Measurements from ENCODE around the gene CES3. TPM values are rescaled to one million over a fixed set of nuclear protein-coding genes. Genes with fewer than 3 reads are reported as not detected.
A peak's percentile ranks its signal among the peaks of the same experiment; 100 is the strongest.
"Not testable (repeated sequence)": the region's sequence is repeated elsewhere in the genome, so short reads cannot be mapped to it uniquely, and the experiment has no call there.

Gene CES3
- total RNA-seq, 1 experiment from 2014 or later, result 0.64 TPM

DNA sequence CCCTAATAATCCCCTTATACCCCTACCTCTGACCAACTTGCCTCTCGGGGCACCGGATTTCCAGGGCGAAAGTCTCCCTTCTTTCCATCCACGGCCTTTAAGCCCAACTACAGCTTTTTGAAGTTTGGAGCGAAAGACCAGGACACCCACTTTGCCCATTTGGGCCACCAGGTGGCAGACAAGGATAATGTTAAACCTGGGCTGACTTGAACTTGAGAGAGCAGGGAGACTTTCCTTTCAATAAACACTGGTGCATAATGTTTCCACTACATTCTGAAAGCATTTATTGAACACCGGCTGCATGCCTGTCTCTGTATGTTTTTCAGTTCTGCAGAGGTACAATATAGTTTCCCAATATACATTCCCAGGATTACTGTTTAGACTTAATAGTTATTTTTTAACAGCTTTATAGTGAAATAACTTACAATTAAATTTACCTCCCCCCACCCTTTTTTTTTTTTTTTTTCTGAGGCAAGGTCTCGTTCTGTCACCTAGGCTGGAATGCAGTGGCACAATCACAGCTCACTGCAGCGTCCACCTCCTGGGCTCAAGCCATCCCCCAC is 6.9 kb upstream of the CES3 start:
- peak; percentile 88 for DNase-seq
- TF ChIP-seq CTCF (IDR thresholded peaks at IDR 0.05; ENCODE audit: unreplicated experiment), result peak; percentile 74
- intact Hi-C loops (cut with micrococcal nuclease; ENCODE audit: unreplicated experiment), result loop anchor here (2.0 kb wide), 1 partner anchor 561 kb away; no protein-coding TSS in a partner anchor
- no TSS peak for BruUV-seq (replicated peaks)
- no peaks in the 10 kb centered on the region for H3K9me3 Mint-ChIP-seq (ENCODE audit: low read depth, unreplicated experiment)
- CTCF ChIA-PET, result interaction anchor here (0.6 to 1.6 kb wide), 16 partner anchors 10 to 1690 kb away, joined by 3 to 9 read pairs (median 4); partner anchors contain the start of genes ELMO3, FBXL8, NOL3 and PLEKHG4
- H3K4me1 Mint-ChIP-seq (ENCODE audit: low read depth, unreplicated experiment), result peaks cover 9% of the 10 kb centered on the region
- peak overlapping the region; percentile 38 for H3K4me3 Mint-ChIP-seq (ENCODE audit: low read depth, unreplicated experiment)
- H3K27me3 Mint-ChIP-seq (ENCODE audit: unreplicated experiment), result peaks cover 27% of the 10 kb centered on the region
- no peaks in the 10 kb centered on the region for H3K36me3 Mint-ChIP-seq (ENCODE audit: insufficient read depth, unreplicated experiment)
- H3K27ac Mint-ChIP-seq (ENCODE audit: unreplicated experiment), result peak overlapping the region; percentile 42

- H3K4me3 Mint-ChIP-seq (ENCODE audit: low read depth, unreplicated experiment); DNase-seq; CTCF ChIA-PET; H3K27ac Mint-ChIP-seq (ENCODE audit: unreplicated experiment); H3K4me1 Mint-ChIP-seq (ENCODE audit: low read depth, unreplicated experiment); BruUV-seq (replicated peaks); H3K9me3 Mint-ChIP-seq (ENCODE audit: low read depth, unreplicated experiment); H3K36me3 Mint-ChIP-seq (ENCODE audit: insufficient read depth, unreplicated experiment): not testable (repeated sequence)
- intact Hi-C loops (cut with micrococcal nuclease; ENCODE audit: unreplicated experiment), result loop anchor here (2.0 kb wide), 1 partner anchor 559 kb away; no protein-coding TSS in a partner anchor
- peaks cover 30% of the 10 kb centered on the region for H3K27me3 Mint-ChIP-seq (ENCODE audit: unreplicated experiment)
These were observed 5.5 kb upstream of the CES3 start for GRCh38 chr16:66955363-66956153.

GRCh38 chr16:66956154-66956457 is 5.0 kb upstream of the CES3 start:
- BruUV-seq (replicated peaks); H3K36me3 Mint-ChIP-seq (ENCODE audit: insufficient read depth, unreplicated experiment); H3K9me3 Mint-ChIP-seq (ENCODE audit: low read depth, unreplicated experiment); H3K4me3 Mint-ChIP-seq (ENCODE audit: low read depth, unreplicated experiment); DNase-seq; intact Hi-C loops (cut with micrococcal nuclease; ENCODE audit: unreplicated experiment); H3K27ac Mint-ChIP-seq (ENCODE audit: unreplicated experiment): not testable (repeated sequence)
- peaks cover 15% of the 10 kb centered on the region for H3K4me1 Mint-ChIP-seq (ENCODE audit: low read depth, unreplicated experiment)
- CTCF ChIA-PET, result interaction anchor here (1.0 kb wide), 1 partner anchor 229 kb away, joined by 4 read pairs; no protein-coding TSS in a partner anchor
- peaks cover 34% of the 10 kb centered on the region for H3K27me3 Mint-ChIP-seq (ENCODE audit: unreplicated experiment)

DNA sequence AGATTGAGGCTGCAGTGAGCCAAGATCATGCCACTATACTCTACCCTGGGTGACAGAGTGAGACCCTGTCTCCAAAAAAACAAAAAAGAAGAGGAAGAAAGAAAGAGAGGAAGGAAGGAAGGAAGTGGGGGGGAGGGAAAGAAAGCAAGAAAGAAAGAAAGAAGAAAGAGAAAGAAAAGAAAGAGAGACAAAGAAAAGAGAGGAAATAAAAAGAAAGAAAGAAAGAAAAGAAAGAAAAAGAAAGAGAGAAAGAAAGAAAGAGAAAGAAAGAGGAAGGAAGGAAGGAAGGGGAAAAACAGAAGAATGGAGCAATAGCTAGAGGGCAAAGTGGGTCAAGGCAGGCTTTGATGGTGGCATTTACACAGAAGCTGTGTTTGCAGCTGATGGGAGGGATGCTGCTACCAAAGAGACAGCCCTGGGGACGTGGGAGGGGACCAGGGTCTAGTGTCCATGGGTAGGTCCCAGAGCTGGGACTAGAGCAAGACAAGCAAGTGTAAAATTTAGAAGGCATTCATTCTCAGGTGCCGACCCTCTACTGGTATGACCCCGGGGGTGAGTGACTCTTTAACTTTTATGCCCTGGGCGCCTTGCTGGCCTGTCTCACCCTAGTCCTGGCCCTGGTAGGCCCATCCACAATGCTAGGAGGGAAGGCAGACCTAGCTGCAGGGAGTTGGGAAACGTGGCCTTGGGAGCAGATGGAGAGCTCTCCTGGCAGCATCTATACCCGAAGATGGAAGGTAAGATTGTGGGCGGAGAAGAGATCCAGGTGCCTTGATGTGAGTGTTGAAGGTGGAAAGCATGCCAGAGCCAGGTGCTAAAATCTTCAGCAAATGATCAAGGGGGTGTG is 2.0 kb upstream of the CES3 start:
- H3K9me3 Mint-ChIP-seq (ENCODE audit: low read depth, unreplicated experiment), result no peaks in the 10 kb centered on the region
- H3K4me1 Mint-ChIP-seq (ENCODE audit: low read depth, unreplicated experiment), result peaks cover 13% of the 10 kb centered on the region
- no TSS peak for BruUV-seq (replicated peaks)
- DNase-seq, result no peak
- H3K27ac Mint-ChIP-seq (ENCODE audit: unreplicated experiment), result no peak overlapping the region
- peaks cover 35% of the 10 kb centered on the region for H3K27me3 Mint-ChIP-seq (ENCODE audit: unreplicated experiment)
- CTCF ChIA-PET, result no interaction called here
- intact Hi-C loops (cut with micrococcal nuclease; ENCODE audit: unreplicated experiment), result no loop called here
- no peaks in the 10 kb centered on the region for H3K36me3 Mint-ChIP-seq (ENCODE audit: insufficient read depth, unreplicated experiment)
- TF ChIP-seq CTCF (IDR thresholded peaks at IDR 0.05; ENCODE audit: unreplicated experiment), result no peak
- H3K4me3 Mint-ChIP-seq (ENCODE audit: low read depth, unreplicated experiment), result no peak overlapping the region

DNA sequence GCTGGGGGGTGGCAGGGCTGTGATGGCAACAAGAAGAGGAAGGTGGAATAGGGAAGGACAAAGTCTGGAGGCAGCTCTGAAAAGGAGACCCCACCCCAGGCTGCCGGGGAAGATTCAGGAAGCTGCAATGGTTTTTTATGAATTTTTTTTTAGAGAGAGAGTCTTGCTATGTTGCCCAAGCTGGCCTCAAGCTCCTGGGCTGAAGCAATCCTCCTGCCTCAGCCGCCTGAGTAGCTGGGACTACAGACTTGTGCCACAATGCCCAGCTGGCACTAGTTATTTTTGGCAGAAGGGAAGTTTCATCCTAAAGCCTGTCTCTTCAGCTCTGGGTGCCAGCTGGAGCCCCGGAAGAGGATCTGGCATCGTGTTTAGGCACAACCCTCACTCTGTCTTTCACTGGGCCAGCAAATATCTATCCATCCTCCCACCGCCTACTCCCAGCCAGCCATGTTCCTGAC is 1.3 kb upstream of the CES3 start:
- no peaks in the 10 kb centered on the region for H3K36me3 Mint-ChIP-seq (ENCODE audit: insufficient read depth, unreplicated experiment)
- no TSS peak for BruUV-seq (replicated peaks)
- CTCF ChIA-PET, result no interaction called here
- intact Hi-C loops (cut with micrococcal nuclease; ENCODE audit: unreplicated experiment), result no loop called here
- H3K4me1 Mint-ChIP-seq (ENCODE audit: low read depth, unreplicated experiment), result peaks cover 11% of the 10 kb centered on the region
- H3K9me3 Mint-ChIP-seq (ENCODE audit: low read depth, unreplicated experiment), result no peaks in the 10 kb centered on the region
- TF ChIP-seq CTCF (IDR thresholded peaks at IDR 0.05; ENCODE audit: unreplicated experiment), result no peak
- DNase-seq, result no peak
- H3K4me3 Mint-ChIP-seq (ENCODE audit: low read depth, unreplicated experiment), result no peak overlapping the region
- no peak overlapping the region for H3K27ac Mint-ChIP-seq (ENCODE audit: unreplicated experiment)
- H3K27me3 Mint-ChIP-seq (ENCODE audit: unreplicated experiment), result peaks cover 41% of the 10 kb centered on the region
